GM19395 (cell line): ENCODE data around the gene PRAME.
"Not testable (repeated sequence)": the region's sequence is repeated elsewhere in the genome, so short reads cannot be mapped to it uniquely, and the experiment has no call there.

Experiments
- ATAC-seq: cut with Tn5 transposase; IDR thresholded peaks from one replicate; pipeline ENCODE4 v1.9.1; 2021; ENCODE audit warnings: mild to moderate bottlenecking, moderate library complexity; ENCODE audit not compliant: unreplicated experiment

The PRAME gene

DNA sequence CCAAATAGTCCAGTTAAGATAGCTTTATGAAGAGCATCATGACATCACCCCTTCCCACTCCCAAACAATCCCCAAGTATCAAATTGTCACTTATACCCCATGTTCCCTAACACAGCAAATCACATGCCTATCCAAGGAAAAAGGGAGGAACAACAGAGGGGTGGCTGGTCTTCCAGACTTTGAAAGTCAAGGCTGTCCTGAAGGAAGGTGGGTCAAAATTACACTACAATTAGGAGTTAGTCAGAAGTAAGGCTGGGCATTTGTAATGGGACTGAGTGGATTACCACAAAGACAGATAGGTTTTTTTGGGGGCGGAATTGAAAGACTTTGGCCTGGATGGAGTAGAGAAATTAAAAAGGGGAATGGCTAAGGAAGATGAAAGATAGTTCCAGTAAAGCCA, 5.9 kb downstream of the PRAME start:
- no peak for ATAC-seq

DNA sequence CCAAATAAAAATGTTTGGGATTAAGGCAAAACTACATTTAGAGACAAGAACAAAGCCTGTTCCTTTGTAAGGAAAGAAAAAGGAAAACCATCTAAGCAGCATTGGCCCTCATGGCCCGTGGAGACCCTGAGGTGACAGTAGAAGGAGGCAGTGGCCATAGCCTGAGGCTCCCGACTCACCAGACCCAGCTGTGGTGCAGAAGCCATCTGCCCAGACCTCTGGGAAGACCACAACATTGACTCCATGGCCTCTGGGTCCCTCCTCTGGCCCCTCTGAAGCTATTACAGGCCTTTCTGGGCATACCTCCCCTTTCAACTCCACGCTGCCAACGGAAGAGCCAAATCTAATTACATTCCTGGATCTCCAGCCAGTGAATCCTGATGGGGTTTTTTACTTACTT, 6.4 kb downstream of the PRAME start:
- no peak for ATAC-seq

DNA sequence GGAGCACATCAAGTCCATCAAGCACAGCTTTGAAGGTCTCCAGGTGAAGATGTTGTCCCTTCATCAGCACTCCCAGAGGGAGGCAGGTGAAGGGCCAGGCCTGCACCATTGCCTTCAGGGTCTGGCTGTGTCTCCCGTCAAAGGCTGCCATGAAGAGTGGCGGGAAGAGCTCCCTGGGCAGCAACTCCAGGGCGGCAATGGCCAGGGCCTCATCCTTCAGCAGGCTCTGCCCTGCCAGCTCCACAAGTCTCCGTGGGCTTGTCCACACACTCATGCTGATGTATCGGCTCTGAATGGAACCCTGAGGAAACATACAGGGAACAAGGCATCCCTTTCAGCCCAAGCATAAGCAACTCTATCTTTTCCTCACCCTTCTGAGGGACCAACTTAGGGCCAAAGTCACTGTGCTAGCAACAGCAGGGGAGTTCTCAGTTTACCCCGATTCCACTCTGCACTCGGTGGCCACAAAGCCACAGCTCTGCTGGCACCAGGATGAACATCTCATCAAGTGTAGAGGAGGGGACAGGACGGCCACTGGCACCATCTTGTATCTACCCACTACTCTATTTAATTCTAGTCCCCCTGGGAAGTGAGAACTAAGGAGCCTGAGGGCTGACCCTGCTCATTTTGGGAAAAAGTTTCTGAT, 8.2 kb downstream of the PRAME start:
- ATAC-seq: no peak

DNA sequence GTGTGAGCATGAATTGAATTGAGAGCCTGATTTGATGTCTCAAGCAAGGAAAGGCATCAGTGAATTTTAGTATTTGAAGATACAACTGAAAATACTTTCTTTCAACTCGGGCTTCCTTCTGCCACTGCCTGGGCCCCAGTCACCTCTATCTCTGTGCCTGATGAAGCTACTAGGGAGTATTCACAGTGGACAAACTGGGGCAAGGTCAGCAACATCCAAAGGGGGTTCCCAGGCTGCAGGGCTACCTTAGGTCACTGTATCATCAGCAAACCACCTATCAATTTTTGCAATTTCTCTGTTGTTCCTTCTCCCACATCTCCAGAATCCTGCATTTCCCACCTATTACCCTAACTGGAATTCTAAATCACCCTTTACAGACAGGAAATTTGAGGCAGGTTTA, 10.2 kb downstream of the PRAME start:
- no peak for ATAC-seq

DNA sequence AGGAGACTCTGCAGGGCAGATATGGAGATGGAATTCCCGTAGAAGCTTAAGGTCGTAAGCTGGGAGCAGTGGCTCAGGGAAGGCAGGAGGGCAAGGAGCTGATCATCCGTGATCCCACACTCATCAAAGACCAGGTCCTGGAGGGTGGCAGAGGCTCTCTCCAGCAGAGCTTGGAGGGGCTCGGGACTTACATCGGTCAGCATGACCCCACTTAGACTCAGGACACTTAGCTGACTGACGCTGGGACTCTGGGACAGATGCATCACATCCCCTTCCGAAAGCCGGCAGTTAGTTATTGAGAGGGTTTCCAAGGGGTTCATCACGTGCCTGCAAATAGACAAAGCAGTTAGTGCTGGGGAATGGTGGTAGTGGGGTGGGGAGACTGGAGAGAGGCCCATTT, 10.7 kb downstream of the PRAME start:
- ATAC-seq: no peak

DNA sequence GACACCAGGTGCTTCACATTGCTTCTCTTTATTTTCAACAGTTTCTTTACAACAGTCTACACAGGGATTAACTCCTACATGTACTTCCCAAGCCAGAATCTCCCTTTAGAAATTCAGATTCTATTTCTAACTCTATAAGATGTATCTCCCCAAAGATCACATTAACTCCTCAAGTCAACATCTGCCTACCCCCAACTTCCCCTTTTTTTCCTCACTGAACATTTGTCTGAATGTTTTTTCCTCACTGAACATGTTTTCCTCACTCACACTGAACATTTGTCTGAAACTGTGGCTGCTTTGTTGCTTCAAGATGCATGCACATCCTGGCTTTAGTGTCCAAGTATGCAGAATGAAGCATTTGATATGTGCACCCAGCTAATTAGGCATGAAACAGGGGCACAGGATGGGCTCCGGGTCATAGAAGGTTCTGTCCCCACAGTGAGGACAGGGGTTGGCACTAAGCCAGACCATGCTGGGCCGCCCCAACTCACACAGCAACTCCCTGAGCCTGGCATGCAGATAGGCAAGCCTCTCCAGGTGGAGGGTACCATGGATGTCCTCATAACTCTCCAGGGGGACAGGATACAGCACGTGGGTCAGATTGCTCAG, 11.3 kb downstream of the PRAME start:
- no peak for ATAC-seq

DNA sequence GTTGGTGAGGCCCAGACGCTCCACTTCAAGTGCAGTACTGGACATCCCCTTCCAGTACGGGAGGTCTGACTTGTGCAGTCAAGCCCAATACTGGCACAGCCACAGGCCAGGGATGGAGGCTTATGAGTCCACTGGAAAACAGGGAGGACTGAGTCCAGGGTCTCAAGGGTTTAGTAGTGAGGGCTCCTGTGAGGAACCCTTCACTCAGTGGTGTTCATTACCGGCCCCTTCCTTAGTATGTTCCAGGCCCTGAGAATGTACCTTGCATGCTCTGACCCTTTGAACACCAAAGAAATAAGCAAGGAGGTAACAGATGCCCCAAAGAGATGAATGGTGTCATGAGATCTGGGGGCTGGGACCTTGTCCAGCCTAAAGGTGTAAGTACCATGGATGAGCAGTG, 11.8 kb downstream of the PRAME start:
- ATAC-seq: no peak

DNA sequence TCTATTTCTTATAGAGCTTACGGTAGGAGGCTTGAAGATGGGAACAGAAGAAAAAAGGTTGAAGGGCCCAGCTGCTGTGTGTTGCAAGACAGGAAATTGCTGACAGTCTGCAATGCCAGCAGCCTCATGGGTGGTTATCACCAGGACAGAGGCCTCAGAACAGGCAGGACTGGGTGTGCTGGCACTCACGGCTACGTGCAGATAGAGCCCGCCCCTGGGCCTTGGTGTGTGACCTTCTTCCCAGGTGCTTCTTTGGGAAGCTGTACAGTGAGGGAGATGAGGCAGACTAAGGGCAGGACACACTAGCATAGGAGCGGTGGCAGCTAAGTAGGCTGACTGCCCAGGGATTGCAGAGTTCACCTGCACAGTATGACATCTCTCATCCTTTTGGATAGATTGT, 12.6 kb downstream of the PRAME start:
- ATAC-seq: no peak

DNA sequence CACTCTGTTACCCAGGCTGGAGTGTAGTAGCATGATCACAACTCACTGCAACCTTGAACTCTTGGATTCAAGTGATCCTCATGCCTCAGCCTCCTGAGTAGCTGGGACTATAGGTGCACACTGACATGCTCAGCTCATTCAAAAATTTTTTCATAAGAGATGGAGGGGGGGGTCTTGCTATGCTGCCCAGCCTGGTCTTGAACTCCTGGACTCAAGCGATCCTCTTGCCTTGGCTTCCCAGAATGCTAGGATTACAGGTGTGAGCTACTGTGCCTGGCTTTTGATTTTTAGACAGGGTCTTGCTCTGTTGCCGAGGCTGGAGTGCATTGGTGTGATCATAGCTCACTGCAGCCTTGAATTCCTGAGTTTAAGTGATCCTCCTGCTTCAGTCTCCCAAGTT, 14.0 kb downstream of the PRAME start:
- no peak for ATAC-seq

DNA sequence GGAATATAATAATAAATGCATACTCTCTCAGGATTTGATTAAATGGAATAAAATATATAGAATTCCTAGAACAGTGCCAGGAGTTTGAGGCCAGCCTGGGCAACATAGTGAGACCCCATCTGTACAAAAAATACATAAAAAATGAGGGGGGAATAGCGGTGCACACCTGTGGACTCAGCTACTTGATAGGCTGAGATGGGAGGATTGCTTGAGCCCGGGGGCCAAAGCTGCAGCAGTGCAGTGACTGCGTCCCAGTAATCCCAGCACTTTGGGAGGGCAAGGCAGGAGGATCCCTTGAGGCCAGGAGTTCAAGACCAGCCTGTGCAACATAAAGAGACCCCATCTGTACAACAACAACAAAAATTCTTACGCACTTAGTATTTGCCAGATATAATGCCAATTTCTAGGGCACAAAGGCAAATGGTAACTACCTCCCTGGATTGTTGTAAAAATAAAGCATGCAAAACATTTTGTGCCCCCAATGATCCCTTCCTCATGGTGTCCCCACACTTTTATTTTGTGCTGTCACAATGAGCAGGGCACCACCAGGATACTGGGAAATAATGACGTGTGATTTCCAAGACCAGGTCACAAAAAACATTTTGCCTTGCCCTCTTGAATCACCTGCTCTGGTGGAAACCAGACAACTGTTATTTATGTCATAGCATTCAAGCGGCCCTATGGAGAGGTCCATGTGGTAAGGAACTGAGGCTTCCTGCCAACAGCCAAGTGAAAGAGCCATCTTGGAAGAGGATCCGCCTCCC, 20.7 kb downstream of the PRAME start:
- ATAC-seq: no peak

DNA sequence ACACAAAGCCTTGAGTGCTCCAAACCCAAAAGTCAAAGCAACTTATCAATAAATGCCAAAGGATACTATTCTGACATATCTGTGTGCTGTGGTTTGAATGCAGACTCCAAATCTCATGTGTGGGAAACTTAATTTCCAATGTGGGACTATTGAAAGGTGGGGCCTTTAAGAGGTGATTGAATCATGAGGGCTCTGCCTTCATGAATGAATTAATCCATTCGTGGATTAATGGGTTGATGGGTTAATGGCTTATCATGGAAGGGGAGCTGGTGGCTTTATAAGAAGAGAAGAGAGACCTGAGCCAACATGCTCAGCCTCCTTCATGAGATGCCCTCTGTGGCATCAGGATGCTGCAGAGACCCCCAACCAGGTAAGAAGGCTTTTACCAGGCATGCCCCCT, 22.1 kb downstream of the PRAME start:
- no peak for ATAC-seq

DNA sequence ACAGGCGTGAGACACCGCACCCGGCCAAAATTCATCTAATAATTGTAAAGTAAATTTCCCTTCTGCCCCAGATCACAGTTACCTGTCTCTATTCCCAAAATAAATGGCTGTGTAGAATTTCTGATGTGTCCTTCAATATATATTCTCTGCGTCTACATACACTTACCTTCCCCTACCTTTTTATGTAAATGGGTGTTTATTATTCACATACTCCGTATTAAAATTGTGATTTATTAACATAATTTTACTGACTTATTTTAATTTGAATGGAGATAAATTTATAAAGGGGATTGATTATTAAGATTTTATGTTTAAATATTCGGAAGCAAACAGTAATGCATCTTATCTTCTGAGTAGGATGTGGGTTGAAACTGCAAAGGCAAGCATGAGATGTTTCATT, 22.6 kb downstream of the PRAME start:
- ATAC-seq: no peak

DNA sequence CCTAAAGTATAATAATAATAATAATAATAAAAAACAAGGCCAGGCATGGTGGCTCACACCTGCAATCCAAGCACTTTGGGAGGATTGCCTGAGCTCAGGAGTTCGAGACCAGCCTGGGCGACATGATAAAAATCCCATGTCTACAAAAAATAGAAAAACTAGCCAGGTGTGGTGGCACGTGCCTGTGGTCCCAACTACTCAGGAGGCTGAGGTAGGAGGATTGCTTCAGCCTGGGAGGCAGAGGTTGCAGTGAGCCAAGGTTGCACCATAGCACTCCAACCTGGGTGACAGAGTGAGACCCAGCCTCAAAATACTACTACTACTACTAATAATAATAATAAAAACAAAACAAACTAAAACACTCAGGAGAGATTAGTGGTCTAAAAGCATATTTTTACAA, 23.4 kb downstream of the PRAME start:
- ATAC-seq: no peak

DNA sequence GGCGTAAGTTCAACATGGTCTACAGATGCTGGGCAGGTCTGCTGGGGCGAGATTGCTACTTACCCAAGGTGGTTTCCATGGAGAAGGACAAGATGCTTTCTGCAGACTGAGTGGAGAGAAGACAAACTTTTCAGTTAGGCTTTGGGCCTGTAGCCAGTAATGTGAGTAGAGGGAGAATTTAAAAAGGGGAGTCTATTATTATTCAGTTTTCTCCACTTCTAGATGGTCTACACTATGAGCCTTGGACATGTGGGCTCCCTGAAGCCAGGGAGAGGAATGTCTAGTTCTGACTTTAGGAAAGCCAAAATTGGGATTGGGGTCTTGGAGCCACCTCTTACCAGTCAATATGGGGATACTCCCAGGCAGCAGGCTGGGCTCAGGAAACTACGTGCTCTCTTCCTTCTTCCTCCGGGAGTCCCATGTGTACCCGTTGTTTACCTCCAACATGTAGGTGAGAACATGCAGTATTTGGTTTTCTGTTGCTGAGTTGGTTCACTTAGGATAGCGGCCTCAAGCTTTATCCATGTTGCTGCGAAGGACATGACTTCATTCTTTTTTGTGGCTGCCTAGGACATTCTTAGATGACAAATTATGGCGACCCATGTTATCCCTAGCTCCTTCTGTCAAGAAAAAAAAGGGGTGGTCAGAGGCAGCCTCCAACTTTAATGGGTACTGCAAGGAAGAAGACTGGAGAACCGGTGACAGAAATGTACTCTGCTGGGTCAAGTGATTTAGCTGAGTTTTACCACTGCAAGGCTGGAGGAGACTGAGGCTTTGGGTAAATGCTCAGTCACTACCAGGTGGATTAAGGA, 24.3 kb downstream of the PRAME start:
- ATAC-seq: no peak

DNA sequence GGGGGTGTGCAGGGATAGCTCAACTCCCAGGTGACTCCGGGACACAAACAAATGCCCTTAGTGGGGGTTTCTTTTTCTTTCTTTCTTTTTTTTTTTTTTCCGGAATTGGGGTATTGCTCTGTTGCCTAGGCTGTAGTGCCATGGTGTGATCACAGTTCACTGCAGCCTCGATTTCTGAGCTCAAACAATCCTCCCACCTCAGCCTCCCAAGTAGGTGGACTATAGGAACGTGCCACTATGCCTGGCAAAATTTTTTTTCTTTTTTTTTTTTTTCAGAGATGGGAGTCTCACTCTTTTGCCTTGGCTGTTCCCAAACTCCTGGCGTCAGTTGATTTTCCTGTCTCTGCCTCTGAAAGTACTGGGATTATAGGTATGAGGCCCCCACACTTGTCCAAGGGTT, 25.2 kb downstream of the PRAME start:
- no peak for ATAC-seq

DNA sequence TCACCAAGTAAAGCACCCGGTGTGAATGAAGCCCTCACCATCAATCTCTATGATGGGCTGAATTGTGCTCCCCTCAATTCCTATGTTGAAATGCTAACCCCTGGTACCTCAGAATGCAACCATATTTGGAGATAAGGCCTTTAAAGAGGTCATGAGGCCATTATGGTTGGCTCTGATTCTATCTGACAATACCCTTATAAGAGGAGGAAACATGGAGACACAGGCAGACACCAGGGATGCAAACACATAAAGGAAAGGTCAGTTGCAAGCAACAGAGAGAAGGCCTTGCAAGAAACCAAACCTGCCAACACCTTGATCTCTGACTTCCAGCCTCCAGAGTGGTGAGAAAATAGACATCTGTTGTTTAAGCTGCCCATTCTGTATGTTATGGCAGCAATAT, 25.6 kb downstream of the PRAME start:
- ATAC-seq: no peak

DNA sequence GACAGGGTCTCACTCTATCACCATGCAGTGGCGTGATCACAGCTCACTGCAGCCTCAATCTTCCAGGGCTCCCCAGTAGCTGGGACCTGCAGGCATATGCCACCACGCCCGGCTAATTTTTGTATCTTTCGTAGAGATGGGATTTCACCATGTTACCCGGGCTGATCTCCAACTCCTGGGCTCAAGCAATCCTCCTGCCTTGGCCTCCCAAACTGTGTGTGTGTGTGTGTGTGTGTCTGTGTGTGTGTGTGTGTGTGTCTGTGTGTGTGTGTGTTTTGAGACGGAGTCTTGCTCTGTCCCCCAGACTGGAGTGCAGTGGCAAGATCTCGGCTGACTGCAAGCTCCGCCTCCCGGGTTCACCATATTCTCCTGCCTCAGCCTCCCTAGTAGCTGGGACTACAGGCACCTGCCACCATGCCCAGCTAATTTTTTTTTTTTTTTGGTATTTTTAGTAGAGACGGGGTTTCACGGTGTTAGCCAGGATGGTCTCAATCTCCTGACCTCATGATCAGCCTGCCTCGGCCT, 26.5 kb downstream of the PRAME start:
- ATAC-seq: not testable (repeated sequence)

DNA sequence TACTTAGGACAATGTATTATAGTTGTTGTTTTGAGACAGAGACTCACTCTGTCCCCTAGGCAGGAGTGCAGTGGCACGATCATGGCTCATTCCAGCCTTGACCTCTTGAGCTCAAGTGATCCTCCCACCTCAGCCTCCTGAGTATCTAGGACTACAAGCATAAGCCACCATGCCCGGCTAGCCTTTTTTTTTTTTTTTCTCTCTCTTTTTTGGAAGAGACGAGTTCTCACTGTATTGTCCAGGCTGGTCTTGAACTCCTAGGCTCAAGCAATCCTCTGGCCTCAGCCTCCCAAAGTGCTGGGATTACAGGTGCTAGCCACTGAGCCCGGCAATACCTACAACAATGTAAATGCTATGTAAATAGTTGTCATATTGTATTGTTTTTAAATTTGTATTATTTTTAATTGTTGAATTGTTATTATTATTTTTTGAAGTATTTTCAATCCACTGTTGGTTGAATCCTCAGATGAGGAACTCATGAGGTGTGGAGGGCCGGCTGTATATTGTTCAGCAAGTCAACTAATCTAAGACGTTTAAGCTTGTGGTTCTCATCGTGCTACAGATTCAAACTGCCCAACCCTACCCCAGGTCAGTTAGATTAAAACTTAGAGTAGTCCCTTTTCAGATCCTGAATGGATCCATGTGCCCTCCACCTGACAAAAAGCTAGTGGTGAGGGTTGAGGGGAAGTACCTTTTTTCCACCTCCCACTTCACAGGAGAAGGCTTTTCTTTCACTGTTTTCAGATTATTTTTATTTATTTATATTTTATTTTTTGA, 27.1 kb downstream of the PRAME start:
- ATAC-seq: no peak

DNA sequence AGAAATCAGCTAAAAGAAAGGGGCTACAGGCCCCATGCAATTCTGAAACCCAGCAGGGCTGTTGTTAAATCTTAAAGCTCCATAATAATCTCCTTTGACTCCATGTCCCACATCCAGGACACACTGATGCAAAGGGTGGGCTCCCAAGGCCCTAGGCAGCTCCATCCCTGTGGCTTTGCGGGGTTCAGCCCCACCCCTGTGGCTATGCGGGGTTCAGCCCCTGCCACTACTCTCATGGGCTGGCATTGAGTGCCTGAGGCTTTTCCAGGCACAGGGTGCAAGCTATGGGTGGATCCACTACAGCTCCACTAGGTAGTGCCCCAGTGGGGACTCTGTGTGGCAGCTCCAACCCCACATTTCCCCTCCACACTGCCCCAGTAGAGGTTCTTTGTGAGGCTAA, 30.3 kb downstream of the PRAME start:
- ATAC-seq: no peak

DNA sequence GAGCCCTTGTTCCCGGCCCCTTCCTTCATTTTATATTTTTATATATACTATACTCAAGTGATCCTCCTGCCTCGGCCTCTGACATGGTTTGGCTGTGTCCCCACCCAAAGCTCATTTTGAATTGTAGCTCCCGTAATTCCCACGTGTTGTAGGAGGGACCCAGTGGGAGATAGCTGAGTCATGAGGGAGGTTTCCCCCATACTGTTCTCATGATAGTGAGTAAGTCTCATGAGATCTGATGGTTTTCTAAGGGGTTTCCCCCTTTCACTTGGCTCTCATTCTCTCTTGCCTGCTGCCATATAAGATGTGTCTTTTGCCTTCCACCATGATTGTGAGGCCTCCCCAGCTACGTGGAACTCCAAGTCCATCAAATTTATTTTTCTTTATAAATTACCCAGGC, 31.8 kb downstream of the PRAME start:
- no peak for ATAC-seq
